GM23338 (cell line): ENCODE data around the gene TYRP1. TPM values are rescaled to one million over a fixed set of nuclear protein-coding genes. Genes with fewer than 3 reads are reported as not detected.

ENCODE experiments used
- ATAC-seq: fragments of 200-7000 bp; cut with Tn5 transposase; 3 replicates; pipeline ENCODE4 v1.9.1; 2020
- DNase-seq: peaks from one replicate; pipeline ENCODE4 v3.0.0-alpha.2; 2015; ENCODE audit warnings: low spot score
- H2AFZ ChIP-seq: fragments of 200-600 bp; sonication (generic); 2 replicates; pipeline ENCODE4 v1.8.0; 2016; ENCODE audit warnings: antibody characterized with exemption, mild to moderate bottlenecking, moderate library complexity
- H3F3A ChIP-seq: fragments of 200-600 bp; sonication (generic); replicated peaks from 2 replicates; pipeline ENCODE4 v1.8.0; 2017; ENCODE audit warnings: antibody characterized with exemption, mixed run types, low read depth
- H3K27ac ChIP-seq: fragments of 200-600 bp; sonication (generic); 2 replicates; pipeline ENCODE4 v1.6.1; 2016; ENCODE audit warnings: low read depth
- H3K27me3 ChIP-seq: fragments of 200-600 bp; sonication (generic); 2 replicates; pipeline ENCODE4 v1.8.0; 2016; ENCODE audit warnings: mild to moderate bottlenecking, mixed run types, moderate library complexity; ENCODE audit not compliant: insufficient read depth
- H3K36me3 ChIP-seq: fragments of 200-600 bp; sonication (generic); 2 replicates; pipeline ENCODE4 v1.8.0; 2016; ENCODE audit warnings: mild to moderate bottlenecking; ENCODE audit not compliant: insufficient read depth
- H3K4me1 ChIP-seq: fragments of 200-600 bp; sonication (generic); 2 replicates; pipeline ENCODE4 v1.8.0; 2016; ENCODE audit warnings: mild to moderate bottlenecking, moderate library complexity; ENCODE audit not compliant: insufficient read depth
- H3K4me2 ChIP-seq: fragments of 200-600 bp; sonication (generic); 2 replicates; pipeline ENCODE4 v1.7.1; 2017; ENCODE audit warnings: mixed run types
- H3K4me3 ChIP-seq: fragments of 200-600 bp; sonication (generic); 2 replicates; pipeline ENCODE4 v1.6.1; 2016; ENCODE audit warnings: mixed run types
- H3K79me2 ChIP-seq: fragments of 200-600 bp; sonication (generic); replicated peaks from 2 replicates; pipeline ENCODE4 v1.8.0; 2017; ENCODE audit warnings: mild to moderate bottlenecking; ENCODE audit not compliant: insufficient read depth
- H3K9me2 ChIP-seq: fragments of 200-600 bp; sonication (generic); 2 replicates; pipeline ENCODE4 v1.8.0; 2017; ENCODE audit not compliant: insufficient read depth
- H4K20me1 ChIP-seq: fragments of 200-600 bp; sonication (generic); replicated peaks from 2 replicates; pipeline ENCODE4 v1.8.0; 2017; ENCODE audit warnings: mild to moderate bottlenecking; ENCODE audit not compliant: insufficient read depth
- H3K27ac Mint-ChIP-seq: 2 replicates; pipeline ENCODE4 v1.8.0; 2020; ENCODE audit warnings: inconsistent platforms, mild to moderate bottlenecking, moderate library complexity, mixed read lengths
- H3K27me3 Mint-ChIP-seq: 3 replicates; pipeline ENCODE4 v1.8.0; 2022; ENCODE audit warnings: low read depth, mild to moderate bottlenecking, moderate library complexity, mixed read lengths, inconsistent platforms; ENCODE audit not compliant: insufficient read depth, poor library complexity
- H3K36me3 Mint-ChIP-seq: 3 replicates; pipeline ENCODE4 v1.8.0; 2021; ENCODE audit warnings: low read depth, mild to moderate bottlenecking, inconsistent platforms, moderate library complexity, mixed read lengths
- H3K4me1 Mint-ChIP-seq: 3 replicates; pipeline ENCODE4 v1.8.0; 2020; ENCODE audit warnings: mild to moderate bottlenecking, inconsistent platforms, mixed read lengths
- H3K4me3 Mint-ChIP-seq: 3 replicates; pipeline ENCODE4 v1.8.0; 2021; ENCODE audit warnings: moderate library complexity, mild to moderate bottlenecking, inconsistent platforms, mixed read lengths
- H3K9me3 Mint-ChIP-seq: 3 replicates; pipeline ENCODE4 v1.8.0; 2020; ENCODE audit warnings: moderate library complexity, mild to moderate bottlenecking, inconsistent platforms, mixed read lengths
- EZH2 ChIP-seq: fragments of 200-600 bp; sonication (generic); IDR thresholded peaks from one replicate; pipeline ENCODE4 v1.8.0; 2017; ENCODE audit warnings: antibody characterized with exemption, mild to moderate bottlenecking, low read depth; ENCODE audit not compliant: unreplicated experiment
- JUNB ChIP-seq: IDR thresholded peaks from one replicate; pipeline ENCODE4 v1.6.1; 2016; ENCODE audit warnings: antibody characterized with exemption; ENCODE audit not compliant: unreplicated experiment
- NANOG ChIP-seq: IDR thresholded peaks from 2 replicates; pipeline ENCODE4 v1.6.1; 2016; ENCODE audit warnings: antibody characterized with exemption, borderline replicate concordance
- ZNF114 ChIP-seq: fragments of 250-450 bp; sonication (Bioruptor Pico); IDR thresholded peaks from 2 replicates; pipeline ENCODE4 v1.5.0; 2020; ENCODE audit warnings: mild to moderate bottlenecking, moderate library complexity
- polyA plus RNA-seq: library from polyadenylated mRNA; unstranded; fragments of >200 nt; fragmentation: Nextera tagmentation; extraction: Ambion mirVana; gene quantifications from 2 replicates; pipeline ENCODE4 v1.2.1, GENCODE V29; 2016
- total RNA-seq: library from RNA; depleted of rRNA; stranded (reverse); fragments of >200 nt; shearing (Covaris generic); gene quantifications from 2 replicates; pipeline ENCODE4 v1.2.3, GENCODE V29; 2014
- TF ChIP-seq, protein P1 (sequence below): fragments of 250-450 bp; sonication (Bioruptor Pico); IDR thresholded peaks from 2 replicates; pipeline ENCODE4 v1.5.0; 2020; ENCODE audit warnings: mild to moderate bottlenecking, moderate library complexity
- TF ChIP-seq, protein P2 (sequence below): IDR thresholded peaks from 2 replicates; pipeline ENCODE4 v1.6.1; 2016; ENCODE audit warnings: antibody characterized with exemption

TYRP1 gene
- total and polyA plus RNA-seq, 2 experiments from 2014 or later, result not detected

DNA sequence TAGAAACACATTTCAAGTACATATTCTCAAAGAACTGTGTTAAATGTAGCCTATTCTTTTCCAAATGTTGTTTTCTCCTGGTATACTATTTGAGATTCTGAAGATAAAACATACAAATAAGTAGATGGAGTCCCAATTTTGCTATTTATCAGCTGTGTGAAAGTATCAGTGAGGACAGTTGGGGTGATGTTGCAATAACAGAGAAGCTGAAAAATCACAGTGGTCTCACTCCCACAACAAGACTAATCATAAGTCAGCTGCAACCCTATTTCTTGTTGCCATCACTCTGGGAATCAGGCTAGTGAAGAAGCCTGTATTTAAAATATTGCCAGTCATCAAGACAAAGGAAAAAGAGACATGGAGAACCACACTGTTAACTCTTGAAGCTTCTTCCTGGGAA lies 55.8 kb downstream of the TYRP1 start:
- H4K20me1 ChIP-seq, result no peaks in the 10 kb centered on the region
- no peaks in the 10 kb centered on the region for H3K9me3 Mint-ChIP-seq
- no peak overlapping the region for H3K4me3 ChIP-seq
- H3K4me1 Mint-ChIP-seq, result no peaks in the 10 kb centered on the region
- H3K27me3 ChIP-seq, result no peaks in the 10 kb centered on the region
- TF ChIP-seq, protein P1, sequence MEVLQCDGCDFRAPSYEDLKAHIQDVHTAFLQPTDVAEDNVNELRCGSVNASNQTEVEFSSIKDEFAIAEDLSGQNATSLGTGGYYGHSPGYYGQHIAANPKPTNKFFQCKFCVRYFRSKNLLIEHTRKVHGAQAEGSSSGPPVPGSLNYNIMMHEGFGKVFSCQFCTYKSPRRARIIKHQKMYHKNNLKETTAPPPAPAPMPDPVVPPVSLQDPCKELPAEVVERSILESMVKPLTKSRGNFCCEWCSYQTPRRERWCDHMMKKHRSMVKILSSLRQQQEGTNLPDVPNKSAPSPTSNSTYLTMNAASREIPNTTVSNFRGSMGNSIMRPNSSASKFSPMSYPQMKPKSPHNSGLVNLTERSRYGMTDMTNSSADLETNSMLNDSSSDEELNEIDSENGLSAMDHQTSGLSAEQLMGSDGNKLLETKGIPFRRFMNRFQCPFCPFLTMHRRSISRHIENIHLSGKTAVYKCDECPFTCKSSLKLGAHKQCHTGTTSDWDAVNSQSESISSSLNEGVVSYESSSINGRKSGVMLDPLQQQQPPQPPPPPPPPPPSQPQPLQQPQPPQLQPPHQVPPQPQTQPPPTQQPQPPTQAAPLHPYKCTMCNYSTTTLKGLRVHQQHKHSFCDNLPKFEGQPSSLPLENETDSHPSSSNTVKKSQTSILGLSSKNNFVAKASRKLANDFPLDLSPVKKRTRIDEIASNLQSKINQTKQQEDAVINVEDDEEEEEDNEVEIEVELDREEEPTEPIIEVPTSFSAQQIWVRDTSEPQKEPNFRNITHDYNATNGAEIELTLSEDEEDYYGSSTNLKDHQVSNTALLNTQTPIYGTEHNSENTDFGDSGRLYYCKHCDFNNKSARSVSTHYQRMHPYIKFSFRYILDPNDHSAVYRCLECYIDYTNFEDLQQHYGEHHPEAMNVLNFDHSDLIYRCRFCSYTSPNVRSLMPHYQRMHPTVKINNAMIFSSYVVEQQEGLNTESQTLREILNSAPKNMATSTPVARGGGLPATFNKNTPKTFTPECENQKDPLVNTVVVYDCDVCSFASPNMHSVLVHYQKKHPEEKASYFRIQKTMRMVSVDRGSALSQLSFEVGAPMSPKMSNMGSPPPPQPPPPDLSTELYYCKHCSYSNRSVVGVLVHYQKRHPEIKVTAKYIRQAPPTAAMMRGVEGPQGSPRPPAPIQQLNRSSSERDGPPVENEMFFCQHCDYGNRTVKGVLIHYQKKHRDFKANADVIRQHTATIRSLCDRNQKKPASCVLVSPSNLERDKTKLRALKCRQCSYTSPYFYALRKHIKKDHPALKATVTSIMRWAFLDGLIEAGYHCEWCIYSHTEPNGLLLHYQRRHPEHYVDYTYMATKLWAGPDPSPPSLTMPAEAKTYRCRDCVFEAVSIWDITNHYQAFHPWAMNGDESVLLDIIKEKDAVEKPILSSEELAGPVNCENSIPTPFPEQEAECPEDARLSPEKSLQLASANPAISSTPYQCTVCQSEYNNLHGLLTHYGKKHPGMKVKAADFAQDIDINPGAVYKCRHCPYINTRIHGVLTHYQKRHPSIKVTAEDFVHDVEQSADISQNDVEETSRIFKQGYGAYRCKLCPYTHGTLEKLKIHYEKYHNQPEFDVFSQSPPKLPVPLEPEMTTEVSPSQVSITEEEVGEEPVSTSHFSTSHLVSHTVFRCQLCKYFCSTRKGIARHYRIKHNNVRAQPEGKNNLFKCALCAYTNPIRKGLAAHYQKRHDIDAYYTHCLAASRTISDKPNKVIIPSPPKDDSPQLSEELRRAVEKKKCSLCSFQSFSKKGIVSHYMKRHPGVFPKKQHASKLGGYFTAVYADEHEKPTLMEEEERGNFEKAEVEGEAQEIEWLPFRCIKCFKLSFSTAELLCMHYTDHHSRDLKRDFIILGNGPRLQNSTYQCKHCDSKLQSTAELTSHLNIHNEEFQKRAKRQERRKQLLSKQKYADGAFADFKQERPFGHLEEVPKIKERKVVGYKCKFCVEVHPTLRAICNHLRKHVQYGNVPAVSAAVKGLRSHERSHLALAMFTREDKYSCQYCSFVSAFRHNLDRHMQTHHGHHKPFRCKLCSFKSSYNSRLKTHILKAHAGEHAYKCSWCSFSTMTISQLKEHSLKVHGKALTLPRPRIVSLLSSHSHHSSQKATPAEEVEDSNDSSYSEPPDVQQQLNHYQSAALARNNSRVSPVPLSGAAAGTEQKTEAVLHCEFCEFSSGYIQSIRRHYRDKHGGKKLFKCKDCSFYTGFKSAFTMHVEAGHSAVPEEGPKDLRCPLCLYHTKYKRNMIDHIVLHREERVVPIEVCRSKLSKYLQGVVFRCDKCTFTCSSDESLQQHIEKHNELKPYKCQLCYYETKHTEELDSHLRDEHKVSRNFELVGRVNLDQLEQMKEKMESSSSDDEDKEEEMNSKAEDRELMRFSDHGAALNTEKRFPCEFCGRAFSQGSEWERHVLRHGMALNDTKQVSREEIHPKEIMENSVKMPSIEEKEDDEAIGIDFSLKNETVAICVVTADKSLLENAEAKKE (CRISPR knock-in tag), result no peak
- TF ChIP-seq ZNF114, result no peak
- TF ChIP-seq NANOG, result no peak
- TF ChIP-seq, protein P2, sequence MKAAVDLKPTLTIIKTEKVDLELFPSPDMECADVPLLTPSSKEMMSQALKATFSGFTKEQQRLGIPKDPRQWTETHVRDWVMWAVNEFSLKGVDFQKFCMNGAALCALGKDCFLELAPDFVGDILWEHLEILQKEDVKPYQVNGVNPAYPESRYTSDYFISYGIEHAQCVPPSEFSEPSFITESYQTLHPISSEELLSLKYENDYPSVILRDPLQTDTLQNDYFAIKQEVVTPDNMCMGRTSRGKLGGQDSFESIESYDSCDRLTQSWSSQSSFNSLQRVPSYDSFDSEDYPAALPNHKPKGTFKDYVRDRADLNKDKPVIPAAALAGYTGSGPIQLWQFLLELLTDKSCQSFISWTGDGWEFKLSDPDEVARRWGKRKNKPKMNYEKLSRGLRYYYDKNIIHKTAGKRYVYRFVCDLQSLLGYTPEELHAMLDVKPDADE, result no peak
- no peaks in the 10 kb centered on the region for H3F3A ChIP-seq
- no peaks in the 10 kb centered on the region for H3K36me3 ChIP-seq
- no peak overlapping the region for H2AFZ ChIP-seq
- no peaks in the 10 kb centered on the region for H3K79me2 ChIP-seq
- no peaks in the 10 kb centered on the region for H3K4me1 ChIP-seq
- H3K27ac Mint-ChIP-seq, result no peak overlapping the region
- no peak for ATAC-seq
- no peak for DNase-seq
- no peaks in the 10 kb centered on the region for H3K9me2 ChIP-seq
- no peaks in the 10 kb centered on the region for H3K36me3 Mint-ChIP-seq
- no peak overlapping the region for H3K27ac ChIP-seq
- no peaks in the 10 kb centered on the region for H3K27me3 Mint-ChIP-seq
- H3K4me3 Mint-ChIP-seq, result no peak overlapping the region
- H3K4me2 ChIP-seq, result no peak overlapping the region

DNA sequence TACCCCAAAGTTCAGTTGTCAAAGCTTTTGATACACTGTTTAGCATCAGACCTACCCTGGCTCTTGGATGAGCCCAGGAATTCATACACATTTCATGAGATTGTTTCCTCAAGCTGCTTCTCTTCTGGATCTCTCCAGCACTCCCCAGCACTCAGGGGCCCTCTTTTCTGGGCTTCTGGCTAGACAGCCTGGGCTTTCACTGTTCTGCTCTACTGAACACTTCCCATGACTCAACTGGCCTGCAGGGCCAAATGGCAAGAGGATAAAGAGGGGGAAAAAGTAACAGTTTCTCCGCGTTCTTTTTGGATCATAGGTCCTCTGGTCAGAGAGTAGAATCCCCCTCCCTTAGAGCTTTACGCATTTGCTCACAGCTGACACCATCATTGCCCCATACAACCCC lies 60.7 kb downstream of the TYRP1 start:
- no peak for ATAC-seq
- no peak overlapping the region for H3K4me2 ChIP-seq
- Mint-ChIP-seq H3K4me1 (no peaks in the 10 kb centered on the region), H3K27me3 (no peaks in the 10 kb centered on the region), H3K27ac (no peak overlapping the region), H3K9me3 (no peaks in the 10 kb centered on the region), H3K4me3 (no peak overlapping the region), H3K36me3 (no peaks in the 10 kb centered on the region)
- H3K27ac ChIP-seq, result no peak overlapping the region
- no peak overlapping the region for H2AFZ ChIP-seq
- no peak for DNase-seq
- no peak overlapping the region for H3K4me3 ChIP-seq
- H3K36me3 ChIP-seq, result no peaks in the 10 kb centered on the region
- H4K20me1 ChIP-seq, result no peaks in the 10 kb centered on the region
- no peaks in the 10 kb centered on the region for H3K4me1 ChIP-seq
- H3K27me3 ChIP-seq, result no peaks in the 10 kb centered on the region
- no peaks in the 10 kb centered on the region for H3K9me2 ChIP-seq
- H3F3A ChIP-seq, result no peaks in the 10 kb centered on the region
- no peaks in the 10 kb centered on the region for H3K79me2 ChIP-seq
- TF ChIP-seq EZH2 (no peak), JUNB (no peak)
- TF ChIP-seq, protein P1 (CRISPR knock-in tag), result no peak
